Smooth muscle cell (in vitro differentiated cells): ENCODE results near the gene MRPL17. TPM values are rescaled to one million over a fixed set of nuclear protein-coding genes. Genes with fewer than 3 reads are reported as not detected.

ENCODE experiments used
- DNase-seq: peaks from one replicate; lab custom pipeline; 2025; ENCODE audit not compliant: unreplicated experiment; lab: John Stamatoyannopoulos, UW
- H2AFZ ChIP-seq: fragments of 200-600 bp; sonication (generic); 2 replicates; pipeline ENCODE4 v1.6.0; 2016; ENCODE audit warnings: antibody characterized with exemption, low read depth, mild to moderate bottlenecking
- H3F3A ChIP-seq: fragments of 200-600 bp; sonication (generic); 2 replicates; pipeline ENCODE4 v1.6.0; 2017; ENCODE audit warnings: antibody characterized with exemption, low read depth
- H3K27ac ChIP-seq: fragments of 200-600 bp; sonication (generic); 2 replicates; pipeline ENCODE4 v1.5.1; 2016; ENCODE audit warnings: low read depth, mild to moderate bottlenecking
- H3K27me3 ChIP-seq: fragments of 200-600 bp; sonication (generic); 2 replicates; pipeline ENCODE4 v1.6.1; 2016; ENCODE audit warnings: low read depth, mild to moderate bottlenecking
- H3K36me3 ChIP-seq: fragments of 200-600 bp; sonication (generic); 2 replicates; pipeline ENCODE4 v1.5.1; 2016; ENCODE audit warnings: low read depth
- H3K4me1 ChIP-seq: fragments of 200-600 bp; sonication (generic); 2 replicates; pipeline ENCODE4 v1.5.1; 2016; ENCODE audit warnings: low read depth
- H3K4me2 ChIP-seq: fragments of 200-600 bp; sonication (generic); 2 replicates; pipeline ENCODE4 v1.6.0; 2016; ENCODE audit warnings: mild to moderate bottlenecking
- H3K4me3 ChIP-seq: fragments of 200-600 bp; sonication (generic); 2 replicates; pipeline ENCODE4 v1.5.1; 2016; ENCODE audit warnings: mild to moderate bottlenecking
- H3K79me2 ChIP-seq: fragments of 200-600 bp; sonication (generic); 2 replicates; pipeline ENCODE4 v1.6.0; 2016; ENCODE audit warnings: low read depth, mild to moderate bottlenecking
- H3K9ac ChIP-seq: fragments of 200-600 bp; sonication (generic); 2 replicates; pipeline ENCODE4 v1.6.0; 2016; ENCODE audit warnings: low read depth
- H3K9me3 ChIP-seq: fragments of 200-600 bp; sonication (generic); replicated peaks from 2 replicates; pipeline ENCODE4 v1.5.1; 2016; ENCODE audit warnings: low read depth
- H4K20me1 ChIP-seq: fragments of 200-600 bp; sonication (generic); 2 replicates; pipeline ENCODE4 v1.6.0; 2016; ENCODE audit warnings: low read depth
- WGBS: methylation state at CpG from one replicate; pipeline ENCODE4 v1.1.7; 2016; ENCODE audit warnings: low lambda C conversion rate; 5-methylcytosine and 5-hydroxymethylcytosine counted together
- polyA plus RNA-seq: library from polyadenylated mRNA; unstranded; fragments of >200 nt; fragmentation: Nextera tagmentation; extraction: Ambion mirVana; gene quantifications from 2 replicates; pipeline ENCODE4 v1.2.1, GENCODE V29; 2016
- total RNA-seq: library from RNA; depleted of rRNA; stranded (reverse); fragments of >200 nt; gene quantifications from 2 replicates; pipeline ENCODE4 v1.2.3, GENCODE V29; 2014
- TF ChIP-seq, protein P1 (sequence below): fragments of 200-600 bp; sonication (generic); IDR thresholded peaks from 2 replicates; pipeline ENCODE4 v1.5.1; 2017; ENCODE audit warnings: borderline replicate concordance, mild to moderate bottlenecking, antibody characterized with exemption; ENCODE audit not compliant: insufficient read depth, poor library complexity, severe bottlenecking

Gene MRPL17
- total and polyA plus RNA-seq, 2 experiments from 2014 or later: 77.4 to 132 TPM

- DNase-seq: no peak
- H3K4me2 ChIP-seq: no peak overlapping the region
- TF ChIP-seq, protein P1, sequence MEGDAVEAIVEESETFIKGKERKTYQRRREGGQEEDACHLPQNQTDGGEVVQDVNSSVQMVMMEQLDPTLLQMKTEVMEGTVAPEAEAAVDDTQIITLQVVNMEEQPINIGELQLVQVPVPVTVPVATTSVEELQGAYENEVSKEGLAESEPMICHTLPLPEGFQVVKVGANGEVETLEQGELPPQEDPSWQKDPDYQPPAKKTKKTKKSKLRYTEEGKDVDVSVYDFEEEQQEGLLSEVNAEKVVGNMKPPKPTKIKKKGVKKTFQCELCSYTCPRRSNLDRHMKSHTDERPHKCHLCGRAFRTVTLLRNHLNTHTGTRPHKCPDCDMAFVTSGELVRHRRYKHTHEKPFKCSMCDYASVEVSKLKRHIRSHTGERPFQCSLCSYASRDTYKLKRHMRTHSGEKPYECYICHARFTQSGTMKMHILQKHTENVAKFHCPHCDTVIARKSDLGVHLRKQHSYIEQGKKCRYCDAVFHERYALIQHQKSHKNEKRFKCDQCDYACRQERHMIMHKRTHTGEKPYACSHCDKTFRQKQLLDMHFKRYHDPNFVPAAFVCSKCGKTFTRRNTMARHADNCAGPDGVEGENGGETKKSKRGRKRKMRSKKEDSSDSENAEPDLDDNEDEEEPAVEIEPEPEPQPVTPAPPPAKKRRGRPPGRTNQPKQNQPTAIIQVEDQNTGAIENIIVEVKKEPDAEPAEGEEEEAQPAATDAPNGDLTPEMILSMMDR: no peak
Measured at GRCh38 chr11:6724013-6724412, 40.9 kb upstream of the MRPL17 start.

DNA sequence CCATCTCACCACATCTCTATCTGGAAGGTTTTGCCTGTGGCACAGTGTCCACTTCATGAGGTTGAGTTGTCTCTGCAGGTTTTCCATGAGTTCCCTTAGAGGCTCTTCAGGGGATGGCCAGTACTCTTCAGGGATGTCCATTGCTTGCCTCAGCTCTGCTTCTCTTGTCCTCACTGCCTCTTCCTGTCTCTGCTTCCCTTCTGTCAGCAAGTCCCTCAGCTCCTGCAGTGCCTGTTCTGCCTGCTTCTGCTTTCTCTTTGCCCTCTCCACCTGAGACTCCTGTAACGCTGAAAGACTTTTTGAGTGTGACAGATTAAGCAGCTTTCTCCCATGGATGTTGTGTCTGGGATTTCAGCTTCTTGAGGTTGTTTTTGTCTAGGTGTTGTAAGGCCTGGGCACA is 38.2 kb upstream of the MRPL17 start:
- H3K79me2 ChIP-seq: no peaks in the 10 kb centered on the region
- TF ChIP-seq, protein P1: no peak
- H3K27me3 ChIP-seq: no peaks in the 10 kb centered on the region
- H3K9ac ChIP-seq: no peak overlapping the region
- no peaks in the 10 kb centered on the region for H4K20me1 ChIP-seq
- no peak for DNase-seq
- no peaks in the 10 kb centered on the region for H3K36me3 ChIP-seq
- no peak overlapping the region for H3K4me2 ChIP-seq
- H3K4me1 ChIP-seq: no peaks in the 10 kb centered on the region
- no peaks in the 10 kb centered on the region for H3K9me3 ChIP-seq
- H3K4me3 ChIP-seq: no peak overlapping the region
- H3F3A ChIP-seq: no peaks in the 10 kb centered on the region
- 92% methylated on average over 1 of the region's 1 CpG for WGBS
- H2AFZ ChIP-seq: no peak overlapping the region
- H3K27ac ChIP-seq: no peak overlapping the region

More at GRCh38 chr11:6724013-6724412, 40.9 kb upstream of the MRPL17 start:
- Histone ChIP-seq H3K79me2 (no peaks in the 10 kb centered on the region), H3K9me3 (no peaks in the 10 kb centered on the region), H3K36me3 (no peaks in the 10 kb centered on the region), H3K4me3 (no peak overlapping the region), H3K9ac (no peak overlapping the region), H3K27me3 (no peaks in the 10 kb centered on the region), H2AFZ (no peak overlapping the region), H3K4me1 (no peaks in the 10 kb centered on the region), H3F3A (no peaks in the 10 kb centered on the region), H3K27ac (no peak overlapping the region), H4K20me1 (no peaks in the 10 kb centered on the region)
- 91% methylated on average over 1 of the region's 1 CpG for WGBS

- TF ChIP-seq, protein P1: no peak
Measured at GRCh38 chr11:6719576-6719975, 36.4 kb upstream of the MRPL17 start.

GRCh38 chr11:6717426-6717825 is 34.3 kb upstream of the MRPL17 start:
- Histone ChIP-seq H3K4me1 (no peaks in the 10 kb centered on the region), H3F3A (no peaks in the 10 kb centered on the region), H3K27me3 (no peaks in the 10 kb centered on the region), H3K9me3 (no peaks in the 10 kb centered on the region), H3K36me3 (no peaks in the 10 kb centered on the region), H3K9ac (no peak overlapping the region), H3K4me3 (no peak overlapping the region), H3K79me2 (no peaks in the 10 kb centered on the region), H2AFZ (no peak overlapping the region), H3K27ac (no peak overlapping the region), H3K4me2 (no peak overlapping the region), H4K20me1 (no peaks in the 10 kb centered on the region)
- WGBS: 87% methylated on average over 3 of the region's 3 CpGs
- no peak for DNase-seq
- TF ChIP-seq, protein P1: no peak

More at GRCh38 chr11:6719576-6719975, 36.4 kb upstream of the MRPL17 start:
- DNase-seq: no peak
- Histone ChIP-seq H3K9ac (no peak overlapping the region), H3K27ac (no peak overlapping the region), H3K36me3 (no peaks in the 10 kb centered on the region), H3K27me3 (no peaks in the 10 kb centered on the region), H3F3A (no peaks in the 10 kb centered on the region), H3K4me2 (no peak overlapping the region), H4K20me1 (no peaks in the 10 kb centered on the region), H3K9me3 (no peaks in the 10 kb centered on the region), H3K4me1 (no peaks in the 10 kb centered on the region), H3K79me2 (no peaks in the 10 kb centered on the region), H3K4me3 (no peak overlapping the region), H2AFZ (no peak overlapping the region)
- WGBS: 71% methylated on average over 1 of the region's 1 CpG
